Heart left ventricle (tissue), 13 donors: ENCODE measurements around the gene FMC1.

ENCODE experiments used
- POLR2A ChIP-seq, 2 donors: fragments of 450-650 bp; IDR thresholded peaks; one replicate each; pipeline ENCODE4 v1.6.1; 2017; ENCODE audit warnings: antibody characterized with exemption in 2 of 2, mild to moderate bottlenecking in 2 of 2, moderate library complexity in 2 of 2
- TF ChIP-seq, protein P1 (sequence below), 12 donors: fragments of 200-600 bp; sonication (generic) in 4 of 12; IDR thresholded peaks; one replicate each; pipeline versions ENCODE4 v1.5.0 to v1.8.0; 2018 to 2022; ENCODE audit warnings: antibody characterized with exemption in 12 of 12, mild to moderate bottlenecking in 5 of 12
- donor health status: ischemic (EF 13 %, LVEDD 7.1; RV severe dilation, severe dysfunction).
- donor health status: DM: no; HTN: yes; CAD: no.
- donor health status: DM: no; HTN: no; CAD: no.
- donor health status: ischemic (EF 25% LVEDD 6.9; RV normal size, moderate dysfunction).
- donor health status: ischemic (EF 25% LVEDD 5.7; RV mildly dilated, moderate dysfunction).
- donor health status: ischemic (EF 35%, LVEDD 5.7; RV mildly dilated, moderate dysfunction).
- donor health status: nonischemic (EF 11% LVEDD 7.7; RV severe dilation, severe dysfunction).
- donor health status: DM: yes; HTN: yes; CAD: no.
- donor health status: PGD.
- donor health status: ischemic (EF 29% LVEDD 5.4; RV normal size, mild dysfunction).
- donor health status: nonischemic (EF 23%, LVEDD 6.1; RV moderate dilation, normal function).

DNA sequence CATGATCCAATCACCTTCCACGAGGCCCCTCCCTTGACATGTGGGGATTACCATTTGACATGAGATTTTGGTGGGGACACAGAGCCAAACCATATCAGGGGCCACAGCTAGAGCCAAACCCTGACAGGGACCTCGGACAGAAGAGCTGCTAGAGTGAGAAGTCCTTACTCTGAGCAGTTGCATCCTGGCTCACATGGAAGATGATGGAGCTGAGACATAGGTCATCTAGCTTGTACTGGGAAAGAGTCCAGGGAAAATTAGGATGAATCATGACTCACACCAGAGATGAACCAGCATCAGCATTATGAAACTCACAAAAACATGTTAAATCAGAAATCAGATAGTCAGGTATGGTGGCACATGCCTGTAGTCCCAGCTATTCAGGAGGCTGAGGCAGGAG, 12.8 kb upstream of the FMC1 start:
- TF ChIP-seq, protein P1, sequence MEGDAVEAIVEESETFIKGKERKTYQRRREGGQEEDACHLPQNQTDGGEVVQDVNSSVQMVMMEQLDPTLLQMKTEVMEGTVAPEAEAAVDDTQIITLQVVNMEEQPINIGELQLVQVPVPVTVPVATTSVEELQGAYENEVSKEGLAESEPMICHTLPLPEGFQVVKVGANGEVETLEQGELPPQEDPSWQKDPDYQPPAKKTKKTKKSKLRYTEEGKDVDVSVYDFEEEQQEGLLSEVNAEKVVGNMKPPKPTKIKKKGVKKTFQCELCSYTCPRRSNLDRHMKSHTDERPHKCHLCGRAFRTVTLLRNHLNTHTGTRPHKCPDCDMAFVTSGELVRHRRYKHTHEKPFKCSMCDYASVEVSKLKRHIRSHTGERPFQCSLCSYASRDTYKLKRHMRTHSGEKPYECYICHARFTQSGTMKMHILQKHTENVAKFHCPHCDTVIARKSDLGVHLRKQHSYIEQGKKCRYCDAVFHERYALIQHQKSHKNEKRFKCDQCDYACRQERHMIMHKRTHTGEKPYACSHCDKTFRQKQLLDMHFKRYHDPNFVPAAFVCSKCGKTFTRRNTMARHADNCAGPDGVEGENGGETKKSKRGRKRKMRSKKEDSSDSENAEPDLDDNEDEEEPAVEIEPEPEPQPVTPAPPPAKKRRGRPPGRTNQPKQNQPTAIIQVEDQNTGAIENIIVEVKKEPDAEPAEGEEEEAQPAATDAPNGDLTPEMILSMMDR (IDR thresholded peaks at IDR 0.05): no peak
- TF ChIP-seq POLR2A (IDR thresholded peaks at IDR 0.05): no peak
